ENCODE data around the gene GNRHR. TPM values are rescaled to one million over a fixed set of nuclear protein-coding genes. Genes with fewer than 3 reads are reported as not detected.
"Not testable (repeated sequence)": the region's sequence is repeated elsewhere in the genome, so short reads cannot be mapped to it uniquely, and the experiment has no call there.

Gene GNRHR
- total RNA-seq, 2 donors from 2014 or later, result not detected

GRCh38 chr4:67723341-67723740 lies 30.8 kb downstream of the GNRHR start:
- ATAC-seq (replicated peaks in 1 of 2) (no peak), DNase-seq (no peak)
- Mint-ChIP-seq H3K4me1 (ENCODE audit: low read depth) (peaks cover 9% of the 10 kb centered on the region), H3K27ac (no peak overlapping the region), H3K9me3 (peaks cover 0 to 2% of the 10 kb centered on the region in 2 donors), H3K27me3 (ENCODE audit: low read depth) (no peaks in the 10 kb centered on the region), H3K4me3 (no peak overlapping the region), H3K36me3 (ENCODE audit: insufficient read depth in 2 of 2) (peaks cover 0 to 14% of the 10 kb centered on the region in 2 donors)

DNA sequence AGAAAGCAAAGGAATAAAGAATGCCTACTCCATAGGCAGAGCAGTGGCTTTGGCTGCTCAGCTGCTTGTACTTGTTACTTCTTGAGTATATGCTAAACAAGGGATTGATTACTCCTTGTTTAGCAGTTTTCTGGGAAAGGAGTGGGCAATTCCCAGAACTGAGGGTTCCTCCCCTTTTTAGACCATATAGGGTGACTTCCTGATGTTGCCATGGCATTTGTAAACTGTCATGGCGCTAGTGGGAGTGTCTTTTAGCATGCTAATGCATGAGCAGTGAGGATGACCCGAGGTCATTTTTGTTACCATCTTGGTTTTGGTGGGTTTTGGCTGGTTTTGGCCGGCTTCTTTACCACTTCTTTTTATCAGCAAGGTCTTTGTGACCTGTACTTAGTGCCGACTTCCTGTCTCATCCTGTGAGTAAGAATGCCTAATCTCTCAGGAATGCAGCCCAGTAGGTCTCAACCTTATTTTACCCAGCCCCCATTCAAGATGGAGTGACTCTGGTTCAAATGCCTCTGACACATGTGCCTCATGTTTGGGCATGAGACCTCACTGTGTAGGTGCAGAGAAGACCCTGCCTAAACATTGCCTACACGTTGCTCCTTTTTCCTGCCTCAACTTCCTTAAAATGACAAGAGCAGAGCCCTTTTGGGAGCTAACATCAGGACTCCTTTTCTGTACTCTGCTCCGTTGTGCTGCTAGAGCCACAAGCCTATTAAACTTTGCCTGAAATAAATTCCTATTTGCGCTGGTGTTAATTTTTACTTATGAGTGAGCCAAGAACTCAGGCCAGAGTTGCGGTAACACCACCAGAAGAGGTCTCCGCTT lies 32.2 kb downstream of the GNRHR start:
- peaks cover 0 to 11% of the 10 kb centered on the region in 2 donors for H3K36me3 Mint-ChIP-seq (ENCODE audit: insufficient read depth in 2 of 2)
- ATAC-seq (replicated peaks in 1 of 2) (no peak), DNase-seq (no peak)
- H3K27ac Mint-ChIP-seq, result no peak overlapping the region
- H3K9me3 Mint-ChIP-seq, result peaks cover 0 to 2% of the 10 kb centered on the region in 2 donors
- peaks cover 6% of the 10 kb centered on the region for H3K4me1 Mint-ChIP-seq (ENCODE audit: low read depth)
- H3K27me3 Mint-ChIP-seq (ENCODE audit: low read depth), result no peaks in the 10 kb centered on the region
- H3K4me3 Mint-ChIP-seq, result no peak overlapping the region

DNA sequence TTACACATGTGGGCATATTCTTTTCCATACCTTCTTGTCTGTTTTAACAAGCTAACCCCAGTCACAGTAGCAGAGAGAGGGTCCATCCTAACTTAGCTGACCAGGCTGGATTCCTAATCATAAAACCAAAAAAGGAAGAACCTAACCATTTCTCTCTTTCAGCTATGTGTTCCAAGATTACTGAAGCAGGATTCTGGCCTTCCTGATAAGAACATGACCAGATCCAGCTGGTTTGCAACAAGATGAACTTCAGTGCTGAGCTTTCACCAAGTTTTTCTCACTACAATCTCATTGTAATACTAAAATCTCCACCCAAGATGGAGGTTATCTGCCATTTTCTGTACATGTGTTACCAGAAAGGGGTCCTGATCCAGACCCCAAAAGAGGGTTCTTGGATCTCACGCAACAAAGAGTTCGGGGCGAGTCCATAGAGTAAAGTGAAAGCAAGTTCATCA lies 32.8 kb downstream of the GNRHR start:
- Mint-ChIP-seq H3K27me3 (ENCODE audit: low read depth) (no peaks in the 10 kb centered on the region), H3K4me1 (ENCODE audit: low read depth) (peaks cover 6% of the 10 kb centered on the region), H3K36me3 (ENCODE audit: insufficient read depth in 2 of 2) (peaks cover 1 to 13% of the 10 kb centered on the region in 2 donors), H3K9me3 (peaks cover 0 to 2% of the 10 kb centered on the region in 2 donors), H3K27ac (no peak overlapping the region), H3K4me3 (no peak overlapping the region)
- ATAC-seq (replicated peaks in 1 of 2) (no peak), DNase-seq (no peak)

- ATAC-seq (replicated peaks in 1 of 2), result no peak
- Mint-ChIP-seq H3K36me3 (ENCODE audit: insufficient read depth in 2 of 2) (peaks cover 1 to 13% of the 10 kb centered on the region in 2 donors), H3K4me3 (no peak overlapping the region), H3K9me3 (peaks cover 0 to 2% of the 10 kb centered on the region in 2 donors), H3K4me1 (ENCODE audit: low read depth) (peaks cover 6% of the 10 kb centered on the region), H3K27ac (no peak overlapping the region), H3K27me3 (ENCODE audit: low read depth) (no peaks in the 10 kb centered on the region)
- no peak for DNase-seq
These were observed 34.1 kb downstream of the GNRHR start for GRCh38 chr4:67719953-67720617.

DNA sequence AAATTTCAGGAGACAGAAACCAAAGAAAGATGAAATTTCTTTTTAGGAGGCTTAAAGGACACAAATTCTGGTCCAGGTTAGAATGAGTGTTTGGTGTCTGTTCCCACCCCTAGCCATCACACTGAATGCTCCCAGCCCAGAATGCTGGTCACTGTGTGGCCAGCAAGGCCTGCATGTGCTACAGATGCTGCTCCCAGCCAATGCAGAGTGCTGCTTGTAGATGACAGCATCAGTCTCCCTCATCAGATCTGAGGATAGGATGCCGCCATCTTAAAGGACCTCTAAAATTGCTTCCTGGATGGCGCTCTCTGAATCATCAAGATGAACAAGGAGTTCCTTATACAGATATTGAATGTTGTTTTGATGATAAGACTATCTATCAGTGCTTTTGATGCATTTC lies 35.3 kb downstream of the GNRHR start:
- ATAC-seq (replicated peaks in 1 of 2), result no peak
- Mint-ChIP-seq H3K36me3 (ENCODE audit: insufficient read depth in 2 of 2) (peaks cover 1 to 11% of the 10 kb centered on the region in 2 donors), H3K27me3 (ENCODE audit: low read depth) (no peaks in the 10 kb centered on the region), H3K4me3 (no peak overlapping the region), H3K27ac (no peak overlapping the region), H3K9me3 (peaks cover 0 to under 1% of the 10 kb centered on the region in 2 donors), H3K4me1 (ENCODE audit: low read depth) (peaks cover 16% of the 10 kb centered on the region)
- no peak for DNase-seq

DNA sequence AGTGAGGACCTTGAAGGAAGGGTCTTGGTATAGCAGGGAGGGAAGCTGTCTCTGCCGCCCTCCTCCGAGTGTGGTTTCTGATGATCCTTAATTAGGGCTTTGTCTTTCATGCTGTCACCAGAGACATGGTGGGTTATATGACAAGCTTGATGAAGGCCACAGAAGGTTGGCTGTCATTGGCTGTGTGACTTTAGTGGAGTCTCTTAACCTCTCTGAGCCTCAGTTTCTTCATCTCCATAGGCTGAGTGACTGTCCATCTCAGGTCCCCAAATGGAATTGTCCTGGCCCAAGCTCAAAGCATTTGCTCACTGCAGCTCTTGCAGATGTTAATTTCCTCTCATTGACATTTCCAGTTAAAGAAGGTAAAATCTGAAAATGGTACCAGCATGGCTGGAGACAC lies 36.6 kb downstream of the GNRHR start:
- no peak for DNase-seq
- Mint-ChIP-seq H3K27me3 (ENCODE audit: low read depth) (no peaks in the 10 kb centered on the region), H3K9me3 (no peaks in the 10 kb centered on the region), H3K4me1 (ENCODE audit: low read depth) (peaks cover 22% of the 10 kb centered on the region), H3K36me3 (ENCODE audit: insufficient read depth in 2 of 2) (peaks cover 1 to 10% of the 10 kb centered on the region in 2 donors), H3K27ac (no peak overlapping the region), H3K4me3 (no peak overlapping the region)
- ATAC-seq (replicated peaks in 1 of 2), result no peak

- H3K27me3 Mint-ChIP-seq (ENCODE audit: low read depth), result no peaks in the 10 kb centered on the region
- H3K9me3 Mint-ChIP-seq, result no peaks in the 10 kb centered on the region
- ATAC-seq (replicated peaks in 1 of 2) (no peak), DNase-seq (no peak)
- H3K27ac Mint-ChIP-seq, result no peak overlapping the region
- peaks cover 1 to 3% of the 10 kb centered on the region in 2 donors for H3K36me3 Mint-ChIP-seq (ENCODE audit: insufficient read depth in 2 of 2)
- peaks cover 33% of the 10 kb centered on the region for H3K4me1 Mint-ChIP-seq (ENCODE audit: low read depth)
- H3K4me3 Mint-ChIP-seq, result no peak overlapping the region
These were observed 39.2 kb downstream of the GNRHR start for GRCh38 chr4:67714955-67715354.

DNA sequence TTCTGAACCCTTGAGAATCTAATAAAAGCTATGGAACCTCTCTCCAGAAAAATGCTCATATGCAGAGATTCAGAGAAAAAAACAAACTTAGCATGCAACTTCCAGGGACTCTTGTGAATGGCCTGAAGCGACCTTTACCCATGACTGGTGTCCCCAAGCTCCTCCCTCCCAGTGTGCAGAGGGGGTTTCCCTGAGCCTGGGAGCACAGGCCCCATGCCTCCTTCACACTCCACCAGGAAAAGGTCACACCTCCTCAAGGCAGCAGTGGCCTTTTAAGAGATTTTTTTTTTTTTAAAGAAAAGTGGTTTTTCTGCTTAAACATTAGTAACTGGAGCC lies 40.0 kb downstream of the GNRHR start:
- DNase-seq (peak; percentile 26 to 32), ATAC-seq (replicated peaks in 1 of 2) (peak; percentile 83 to 87)
- peak overlapping the region; percentile 1 to 7 for H3K4me3 Mint-ChIP-seq
- H3K27ac Mint-ChIP-seq, result peak overlapping the region; percentile 51
- no peaks in the 10 kb centered on the region for H3K27me3 Mint-ChIP-seq (ENCODE audit: low read depth)
- peaks cover 1 to 3% of the 10 kb centered on the region in 2 donors for H3K36me3 Mint-ChIP-seq (ENCODE audit: insufficient read depth in 2 of 2)
- peaks cover 33% of the 10 kb centered on the region for H3K4me1 Mint-ChIP-seq (ENCODE audit: low read depth)
- H3K9me3 Mint-ChIP-seq, result no peaks in the 10 kb centered on the region

DNA sequence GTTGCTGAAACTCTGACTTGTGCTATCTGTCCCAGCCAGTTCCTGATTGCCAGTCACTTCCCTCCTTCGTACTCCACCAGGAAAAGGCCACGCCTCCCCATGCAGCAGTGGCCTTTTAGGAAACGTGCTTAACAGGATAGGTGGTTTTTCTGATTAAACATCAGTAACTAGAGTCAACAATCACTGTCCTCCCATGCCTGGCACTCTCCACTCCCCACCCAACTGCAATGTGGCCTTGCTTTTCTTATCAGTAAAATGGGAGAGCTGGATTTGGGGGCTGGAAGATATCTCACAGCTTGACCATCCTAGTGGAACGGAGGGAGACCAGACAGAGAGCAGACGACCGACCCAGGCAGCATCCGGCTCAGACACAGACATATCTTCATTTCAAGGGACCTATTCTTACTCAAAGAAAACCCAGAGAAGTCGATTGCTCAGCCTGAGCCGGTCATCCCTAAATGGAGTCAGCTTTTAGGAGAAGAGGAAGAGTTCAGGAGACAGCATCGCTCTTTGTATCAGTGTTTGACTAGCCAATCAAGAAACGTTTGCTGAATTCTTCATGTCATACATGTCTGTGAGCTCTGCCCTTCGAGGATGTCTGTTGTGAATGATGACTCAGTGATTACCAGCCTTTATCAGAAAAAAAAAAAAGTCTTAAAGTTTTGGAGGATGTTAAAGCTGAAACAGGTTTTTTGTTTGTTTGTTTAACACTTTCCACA lies 40.5 kb downstream of the GNRHR start:
- Mint-ChIP-seq H3K27me3 (ENCODE audit: low read depth) (no peaks in the 10 kb centered on the region), H3K4me3 (peak overlapping the region; percentile 7 to 13), H3K4me1 (ENCODE audit: low read depth) (peaks cover 33% of the 10 kb centered on the region), H3K27ac (peak overlapping the region; percentile 51), H3K36me3 (ENCODE audit: insufficient read depth in 2 of 2) (peaks cover 1 to 3% of the 10 kb centered on the region in 2 donors), H3K9me3 (no peaks in the 10 kb centered on the region)
- no peak for DNase-seq
- ATAC-seq (replicated peaks in 1 of 2), result peak; percentile 68 to 73

DNA sequence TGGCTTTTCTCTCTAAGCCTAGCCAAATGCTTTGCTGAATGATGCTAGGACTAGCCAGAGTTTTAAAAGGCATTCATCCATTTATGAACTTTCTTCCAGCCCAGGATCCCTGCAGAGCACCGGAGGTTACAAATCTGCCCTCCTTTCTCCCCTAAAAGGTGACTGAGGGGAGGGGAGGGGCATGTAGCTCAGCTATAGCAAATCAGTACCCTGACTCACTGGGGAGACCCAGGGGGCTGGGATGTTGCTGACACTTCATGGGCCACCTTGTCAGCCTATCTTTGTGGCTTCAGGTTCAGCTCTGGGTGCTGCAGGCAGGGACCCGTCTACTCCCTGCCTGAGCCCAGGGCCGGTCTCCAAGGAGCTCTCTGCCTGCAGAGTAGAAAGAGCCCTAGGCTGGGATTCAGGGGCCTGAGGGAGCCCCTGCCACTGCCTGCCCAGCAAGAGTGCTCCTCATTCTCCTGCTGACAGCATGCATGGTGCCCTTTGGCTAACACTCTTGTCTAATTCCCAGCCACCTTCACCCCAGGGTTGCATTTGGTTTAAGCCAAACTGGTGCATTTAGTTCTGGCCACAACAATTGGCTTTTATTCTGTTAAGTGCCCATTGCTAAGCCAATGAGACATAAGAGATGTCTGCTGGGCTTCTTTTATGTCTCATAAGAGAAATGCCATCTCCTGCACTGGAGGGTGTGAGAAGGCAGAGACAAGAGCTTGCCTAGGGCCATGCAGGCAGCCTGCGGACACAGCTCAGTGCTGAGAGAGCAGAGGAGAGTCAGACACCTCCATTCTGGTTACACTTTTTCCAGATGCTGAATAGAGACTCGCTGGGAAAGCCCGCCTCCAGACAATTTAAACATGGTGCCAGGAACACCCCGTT lies 41.3 kb downstream of the GNRHR start:
- Mint-ChIP-seq H3K27ac (peak overlapping the region; percentile 84), H3K27me3 (ENCODE audit: low read depth) (no peaks in the 10 kb centered on the region), H3K4me1 (ENCODE audit: low read depth) (peaks cover 33% of the 10 kb centered on the region), H3K36me3 (ENCODE audit: insufficient read depth in 2 of 2) (peaks cover 5 to 11% of the 10 kb centered on the region in 2 donors), H3K9me3 (peaks cover 1 to 2% of the 10 kb centered on the region in 2 donors), H3K4me3 (no peak overlapping the region)
- DNase-seq, result no peak
- peak; percentile 11 to 31 for ATAC-seq (replicated peaks in 1 of 2)

- no peak overlapping the region for H3K4me3 Mint-ChIP-seq
- peaks cover 1 to 3% of the 10 kb centered on the region in 2 donors for H3K9me3 Mint-ChIP-seq
- DNase-seq (no peak), ATAC-seq (replicated peaks in 1 of 2) (no peak)
- peak overlapping the region; percentile 84 for H3K27ac Mint-ChIP-seq
- H3K36me3 Mint-ChIP-seq (ENCODE audit: insufficient read depth in 2 of 2), result peaks cover 8 to 14% of the 10 kb centered on the region in 2 donors
- no peaks in the 10 kb centered on the region for H3K27me3 Mint-ChIP-seq (ENCODE audit: low read depth)
- H3K4me1 Mint-ChIP-seq (ENCODE audit: low read depth), result peaks cover 30% of the 10 kb centered on the region
These were observed 42.1 kb downstream of the GNRHR start for GRCh38 chr4:67712000-67712625.

GRCh38 chr4:67706682-67707081 lies 47.5 kb downstream of the GNRHR start:
- H3K9me3 Mint-ChIP-seq; ATAC-seq (replicated peaks in 1 of 2); H3K27me3 Mint-ChIP-seq (ENCODE audit: low read depth); DNase-seq; H3K4me3 Mint-ChIP-seq; H3K27ac Mint-ChIP-seq: not testable (repeated sequence)
- H3K4me1 Mint-ChIP-seq (ENCODE audit: low read depth), result peaks cover 38% of the 10 kb centered on the region
- peaks cover 15 to 39% of the 10 kb centered on the region in 2 donors for H3K36me3 Mint-ChIP-seq (ENCODE audit: insufficient read depth in 2 of 2)

All from activated T-cell treated with anti-CD3 and anti-CD28 coated beads, Interleukin-2, amount 50 U/mL, for 72 hours (primary cell).